ENCODE measurements around the gene RASSF7.

GRCh38 chr11:515131-515530, 45.6 kb upstream of the RASSF7 start:
- no peak for TF ChIP-seq SUZ12 (IDR thresholded peaks at IDR 0.05; ENCODE audit: low read length)
- TF ChIP-seq POLR2A (IDR thresholded peaks at IDR 0.05; ENCODE audit: control extremely low read depth in 1 of 2, low read depth in 2 of 2, low read length in 2 of 2): no peak
- no peak for TF ChIP-seq EZH2 (IDR thresholded peaks at IDR 0.05; ENCODE audit: low read depth, low read length, severe bottlenecking)
- no peak for TF ChIP-seq POLR2AphosphoS5 (IDR thresholded peaks at IDR 0.05; ENCODE audit: low read depth, low read length)
- TF ChIP-seq CTCF (IDR thresholded peaks at IDR 0.05; ENCODE audit: control extremely low read depth in 1 of 3, insufficient read depth in 1 of 3, low read depth in 1 of 3, low read length in 3 of 3): no peak
- TF ChIP-seq YY1 (IDR thresholded peaks at IDR 0.05; ENCODE audit: low read depth, low read length): no peak
- no peak for TF ChIP-seq MAX (IDR thresholded peaks at IDR 0.05)
- TF ChIP-seq BACH1 (IDR thresholded peaks at IDR 0.05; ENCODE audit: low read length): no peak
- no peak for TF ChIP-seq CBX5 (IDR thresholded peaks at IDR 0.05; ENCODE audit: low read depth, low read length)
- TF ChIP-seq NANOG (IDR thresholded peaks at IDR 0.05; ENCODE audit: insufficient read depth, low read depth, low read length, poor library complexity, severe bottlenecking): no peak
- no peak for TF ChIP-seq TAF1 (IDR thresholded peaks at IDR 0.05; ENCODE audit: low read depth, low read length)
- TF ChIP-seq USF2 (IDR thresholded peaks at IDR 0.05; ENCODE audit: low read length): no peak
- TF ChIP-seq RAD21 (IDR thresholded peaks at IDR 0.05 in 1 of 2, conservative IDR thresholded peaks at IDR 0.05 in 1 of 2; ENCODE audit: low read depth in 2 of 2, low read length in 2 of 2): no peak
- no peak for TF ChIP-seq CBX8 (IDR thresholded peaks at IDR 0.05; ENCODE audit: borderline replicate concordance, low read depth, low read length)
